ENCODE data around the gene RGS1. TPM values are rescaled to one million over a fixed set of nuclear protein-coding genes. Genes with fewer than 3 reads are reported as not detected.
"Not testable (repeated sequence)": the region's sequence is repeated elsewhere in the genome, so short reads cannot be mapped to it uniquely, and the experiment has no call there.

RGS1 gene
- total RNA-seq (2012; rRNA removed), result not detected in 2 replicates

- H3K36me3 ChIP-seq (ENCODE audit: insufficient read depth, low read length), result no peaks in the 10 kb centered on the region
- no peaks in the 10 kb centered on the region for H3K27me3 ChIP-seq (ENCODE audit: control insufficient read depth, insufficient read depth, low read length)
- no peak within 1 kb of the TSS for H3K4me3 ChIP-seq (ENCODE audit: low read length)
- H3K9ac ChIP-seq (ENCODE audit: low read depth, low read length), result no peak within 1 kb of the TSS
- H3K4me2 ChIP-seq (ENCODE audit: low read length), result no peak within 1 kb of the TSS
- no peaks in the 10 kb centered on the region for H3K9me3 ChIP-seq (replicated peaks; ENCODE audit: low read length)
- peaks cover 33% of the 10 kb centered on the region for H3K4me1 ChIP-seq (ENCODE audit: control insufficient read depth, insufficient read depth, low read length)
Measured at GRCh38 chr1:192575499-192576189, at the start of gene RGS1. RGS1 (plus strand) TSS chr1:192575773; CDS start chr1:192575793, 20 bp downstream.

DNA sequence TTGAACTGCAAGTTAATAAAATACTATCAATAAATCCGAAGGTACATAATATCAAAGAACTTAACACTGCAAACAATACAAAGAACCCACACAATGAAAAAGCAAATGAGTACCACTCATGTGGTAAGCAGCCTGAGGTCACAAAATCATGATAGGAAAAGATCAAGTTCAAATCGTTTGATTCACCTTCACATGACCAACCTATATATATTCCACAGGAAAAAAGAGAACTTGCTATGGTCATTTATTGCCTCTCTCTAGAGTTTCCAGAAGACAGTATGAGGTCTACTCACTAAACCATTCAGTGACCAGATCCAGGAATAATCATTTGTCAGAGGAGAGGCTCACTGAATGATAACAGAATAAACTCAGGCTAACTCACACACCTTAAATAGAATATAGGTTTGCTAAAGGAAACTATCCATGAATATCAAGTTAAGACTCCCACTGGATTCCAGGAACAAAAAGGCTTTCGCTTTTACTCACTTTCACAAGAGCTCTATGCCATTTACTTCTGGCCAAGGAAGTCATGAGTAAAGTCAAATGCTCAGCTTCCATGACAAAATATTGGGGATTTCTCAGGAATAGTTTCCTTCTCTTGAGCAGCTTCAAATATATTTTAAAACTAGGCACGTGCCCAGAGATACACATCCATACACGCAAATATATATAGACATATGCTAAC, 48.3 kb upstream of the RGS1 start:
- Histone ChIP-seq H3K27me3 (ENCODE audit: control insufficient read depth, insufficient read depth, low read length) (no peaks in the 10 kb centered on the region), H3K9me3 (replicated peaks; ENCODE audit: low read length) (no peaks in the 10 kb centered on the region), H3K4me2 (ENCODE audit: low read length) (no peak overlapping the region), H3K9ac (ENCODE audit: low read depth, low read length) (no peak overlapping the region), H3K4me3 (ENCODE audit: low read length) (no peak overlapping the region), H3K36me3 (ENCODE audit: insufficient read depth, low read length) (no peaks in the 10 kb centered on the region), H3K4me1 (ENCODE audit: control insufficient read depth, insufficient read depth, low read length) (peaks cover 43% of the 10 kb centered on the region)

- H3K4me1 ChIP-seq (ENCODE audit: control insufficient read depth, insufficient read depth, low read length), result peaks cover 36% of the 10 kb centered on the region
- H3K9me3 ChIP-seq (replicated peaks; ENCODE audit: low read length), result no peaks in the 10 kb centered on the region
- H3K27me3 ChIP-seq (ENCODE audit: control insufficient read depth, insufficient read depth, low read length), result no peaks in the 10 kb centered on the region
- no peak overlapping the region for H3K4me3 ChIP-seq (ENCODE audit: low read length)
- no peaks in the 10 kb centered on the region for H3K36me3 ChIP-seq (ENCODE audit: insufficient read depth, low read length)
- H3K4me2 ChIP-seq (ENCODE audit: low read length), result no peak overlapping the region
- H3K9ac ChIP-seq (ENCODE audit: low read depth, low read length), result no peak overlapping the region
Measured at GRCh38 chr1:192527950-192528349, 47.6 kb upstream of the RGS1 start.

DNA sequence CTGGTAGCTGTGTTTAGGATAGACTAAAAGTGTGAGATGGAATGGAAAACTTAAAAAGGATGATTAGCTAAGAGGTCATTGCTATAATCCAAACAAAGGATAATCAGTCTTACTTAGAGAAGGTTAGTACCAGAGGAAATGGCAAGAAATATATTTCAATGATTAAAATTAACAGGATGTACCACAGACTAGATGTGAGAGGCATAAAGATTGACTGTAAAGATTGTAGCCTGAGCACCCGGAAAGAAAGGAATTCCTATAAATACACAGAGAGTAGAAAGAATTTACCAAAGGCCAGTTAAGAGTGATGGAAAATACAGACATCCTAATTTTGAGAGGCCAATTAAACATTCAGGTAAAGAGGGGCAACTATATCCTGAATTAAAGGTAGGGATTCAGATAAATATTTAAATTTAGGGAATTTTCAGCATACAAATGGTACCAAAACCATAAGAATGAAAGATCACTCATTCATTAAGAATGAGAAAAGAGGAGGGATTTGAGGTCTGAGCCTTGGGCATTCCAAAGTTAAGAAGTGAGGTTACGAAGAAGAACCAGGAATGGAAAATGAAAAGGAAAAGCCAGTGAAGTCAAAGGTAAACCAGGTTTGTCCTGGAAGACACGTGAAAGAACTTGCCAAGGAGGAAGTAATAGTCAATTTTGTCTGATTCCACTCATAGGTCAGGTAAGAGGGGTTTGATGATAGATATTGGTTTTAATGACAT, 46.4 kb upstream of the RGS1 start:
- Histone ChIP-seq H3K9ac (ENCODE audit: low read depth, low read length) (no peak overlapping the region), H3K36me3 (ENCODE audit: insufficient read depth, low read length) (no peaks in the 10 kb centered on the region), H3K9me3 (replicated peaks; ENCODE audit: low read length) (no peaks in the 10 kb centered on the region), H3K27me3 (ENCODE audit: control insufficient read depth, insufficient read depth, low read length) (no peaks in the 10 kb centered on the region), H3K4me1 (ENCODE audit: control insufficient read depth, insufficient read depth, low read length) (peaks cover 24% of the 10 kb centered on the region), H3K4me2 (ENCODE audit: low read length) (no peak overlapping the region), H3K4me3 (ENCODE audit: low read length) (no peak overlapping the region)

GRCh38 chr1:192529811-192530210, 45.8 kb upstream of the RGS1 start:
- no peak overlapping the region for H3K4me3 ChIP-seq (ENCODE audit: low read length)
- H3K4me2 ChIP-seq (ENCODE audit: low read length), result no peak overlapping the region
- H3K4me1 ChIP-seq (ENCODE audit: control insufficient read depth, insufficient read depth, low read length), result peaks cover 21% of the 10 kb centered on the region
- H3K27me3 ChIP-seq (ENCODE audit: control insufficient read depth, insufficient read depth, low read length), result no peaks in the 10 kb centered on the region
- H3K36me3 ChIP-seq (ENCODE audit: insufficient read depth, low read length), result no peaks in the 10 kb centered on the region
- H3K9me3 ChIP-seq (replicated peaks; ENCODE audit: low read length), result no peaks in the 10 kb centered on the region
- peak overlapping the region; percentile 53 for H3K9ac ChIP-seq (ENCODE audit: low read depth, low read length)

GRCh38 chr1:192530254-192530653, 45.3 kb upstream of the RGS1 start:
- Histone ChIP-seq H3K36me3 (ENCODE audit: insufficient read depth, low read length) (no peaks in the 10 kb centered on the region), H3K9me3 (replicated peaks; ENCODE audit: low read length) (no peaks in the 10 kb centered on the region), H3K4me1 (ENCODE audit: control insufficient read depth, insufficient read depth, low read length) (peaks cover 21% of the 10 kb centered on the region), H3K27me3 (ENCODE audit: control insufficient read depth, insufficient read depth, low read length) (no peaks in the 10 kb centered on the region), H3K4me2 (ENCODE audit: low read length) (peak overlapping the region; percentile 1), H3K4me3 (ENCODE audit: low read length) (no peak overlapping the region), H3K9ac (ENCODE audit: low read depth, low read length) (peak overlapping the region; percentile 53)

GRCh38 chr1:192531037-192531703, 44.4 kb upstream of the RGS1 start:
- H3K9me3 ChIP-seq (replicated peaks; ENCODE audit: low read length); H3K36me3 ChIP-seq (ENCODE audit: insufficient read depth, low read length); H3K4me3 ChIP-seq (ENCODE audit: low read length); H3K27me3 ChIP-seq (ENCODE audit: control insufficient read depth, insufficient read depth, low read length): not testable (repeated sequence)
- Histone ChIP-seq H3K9ac (ENCODE audit: low read depth, low read length) (peak overlapping the region; percentile 53), H3K4me1 (ENCODE audit: control insufficient read depth, insufficient read depth, low read length) (peaks cover 21% of the 10 kb centered on the region), H3K4me2 (ENCODE audit: low read length) (peak overlapping the region; percentile 1)

GRCh38 chr1:192534666-192535065, 40.9 kb upstream of the RGS1 start:
- no peaks in the 10 kb centered on the region for H3K36me3 ChIP-seq (ENCODE audit: insufficient read depth, low read length)
- no peaks in the 10 kb centered on the region for H3K27me3 ChIP-seq (ENCODE audit: control insufficient read depth, insufficient read depth, low read length)
- H3K9ac ChIP-seq (ENCODE audit: low read depth, low read length), result no peak overlapping the region
- no peaks in the 10 kb centered on the region for H3K9me3 ChIP-seq (replicated peaks; ENCODE audit: low read length)
- H3K4me3 ChIP-seq (ENCODE audit: low read length), result no peak overlapping the region
- H3K4me1 ChIP-seq (ENCODE audit: control insufficient read depth, insufficient read depth, low read length), result peaks cover 27% of the 10 kb centered on the region
- H3K4me2 ChIP-seq (ENCODE audit: low read length), result no peak overlapping the region

DNA sequence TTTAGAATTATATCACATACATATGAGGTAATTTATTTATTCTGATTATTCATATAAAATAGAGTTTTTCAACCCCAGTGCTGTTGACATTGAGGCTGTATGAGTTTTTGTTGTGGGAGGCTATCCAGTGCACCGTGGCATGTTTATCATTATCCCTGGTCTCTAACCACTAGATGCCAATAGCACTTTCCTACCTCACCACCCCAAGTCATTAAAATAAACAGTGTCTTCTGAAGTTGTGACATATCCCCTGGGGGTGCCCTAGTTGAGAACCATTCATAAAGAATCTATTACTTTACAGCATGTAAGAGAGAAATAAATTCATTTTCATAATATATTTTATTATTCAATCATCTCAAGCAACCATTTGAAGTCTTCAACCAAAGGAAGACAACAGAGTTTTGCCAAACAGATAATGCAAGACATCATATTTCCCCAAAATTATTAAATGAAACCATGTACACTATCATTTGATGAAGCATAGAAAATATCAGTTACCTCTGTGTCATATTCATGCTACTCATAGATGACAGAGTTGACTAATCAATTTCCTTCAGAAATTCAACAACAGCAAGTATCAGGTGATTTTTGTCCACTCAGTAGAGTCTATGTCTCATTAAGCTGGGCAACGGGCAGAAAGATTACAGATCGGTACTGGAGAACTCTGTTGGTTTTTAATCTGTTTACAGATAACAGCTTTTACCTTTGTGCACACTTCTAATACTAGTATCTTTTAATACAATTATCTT, 39.5 kb upstream of the RGS1 start:
- no peaks in the 10 kb centered on the region for H3K36me3 ChIP-seq (ENCODE audit: insufficient read depth, low read length)
- no peak overlapping the region for H3K4me3 ChIP-seq (ENCODE audit: low read length)
- H3K9ac ChIP-seq (ENCODE audit: low read depth, low read length), result no peak overlapping the region
- no peak overlapping the region for H3K4me2 ChIP-seq (ENCODE audit: low read length)
- no peaks in the 10 kb centered on the region for H3K9me3 ChIP-seq (replicated peaks; ENCODE audit: low read length)
- H3K27me3 ChIP-seq (ENCODE audit: control insufficient read depth, insufficient read depth, low read length), result no peaks in the 10 kb centered on the region
- peaks cover 19% of the 10 kb centered on the region for H3K4me1 ChIP-seq (ENCODE audit: control insufficient read depth, insufficient read depth, low read length)

- H3K9ac ChIP-seq (ENCODE audit: low read depth, low read length), result peak overlapping the region; percentile 84
Measured at GRCh38 chr1:192538407-192539296, 36.9 kb upstream of the RGS1 start.

More at GRCh38 chr1:192538407-192539296, 36.9 kb upstream of the RGS1 start:
- Histone ChIP-seq H3K9me3 (replicated peaks; ENCODE audit: low read length) (no peaks in the 10 kb centered on the region), H3K4me1 (ENCODE audit: control insufficient read depth, insufficient read depth, low read length) (peaks cover 19% of the 10 kb centered on the region), H3K4me2 (ENCODE audit: low read length) (no peak overlapping the region), H3K4me3 (ENCODE audit: low read length) (no peak overlapping the region), H3K36me3 (ENCODE audit: insufficient read depth, low read length) (no peaks in the 10 kb centered on the region), H3K27me3 (ENCODE audit: control insufficient read depth, insufficient read depth, low read length) (no peaks in the 10 kb centered on the region)
